Ramos (cell line): ENCODE data around the gene ETNPPL.

Source experiments
- in situ Hi-C: fragments of 300-500 bp; cut with MboI; formaldehyde crosslinking; loops from one replicate; pipeline ENCODE4 v1.14.3; 2022; ENCODE audit warnings: low sequenced_read_pairs; ENCODE audit not compliant: unreplicated experiment

The ETNPPL gene

DNA sequence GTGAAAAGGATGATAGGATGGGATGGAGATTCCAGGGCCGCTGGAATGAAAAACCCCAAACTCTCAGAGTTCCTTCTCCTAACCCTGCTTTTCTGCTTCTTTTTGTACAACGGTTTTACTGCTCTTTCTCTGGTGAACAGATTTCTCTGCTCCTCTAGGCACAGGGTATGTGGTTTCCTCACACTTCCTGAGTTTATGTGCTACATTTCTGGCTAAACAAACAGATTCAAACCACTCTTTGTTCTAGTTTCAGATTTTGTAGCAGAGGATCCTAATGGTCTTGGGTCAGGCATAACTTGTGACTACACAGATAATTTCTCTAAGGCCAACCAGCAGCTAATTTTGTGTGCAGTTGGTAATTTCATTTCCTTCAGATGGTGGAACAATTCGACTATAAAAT, 59.9 kb downstream of the ETNPPL start:
- in situ Hi-C loops: no loop called here

DNA sequence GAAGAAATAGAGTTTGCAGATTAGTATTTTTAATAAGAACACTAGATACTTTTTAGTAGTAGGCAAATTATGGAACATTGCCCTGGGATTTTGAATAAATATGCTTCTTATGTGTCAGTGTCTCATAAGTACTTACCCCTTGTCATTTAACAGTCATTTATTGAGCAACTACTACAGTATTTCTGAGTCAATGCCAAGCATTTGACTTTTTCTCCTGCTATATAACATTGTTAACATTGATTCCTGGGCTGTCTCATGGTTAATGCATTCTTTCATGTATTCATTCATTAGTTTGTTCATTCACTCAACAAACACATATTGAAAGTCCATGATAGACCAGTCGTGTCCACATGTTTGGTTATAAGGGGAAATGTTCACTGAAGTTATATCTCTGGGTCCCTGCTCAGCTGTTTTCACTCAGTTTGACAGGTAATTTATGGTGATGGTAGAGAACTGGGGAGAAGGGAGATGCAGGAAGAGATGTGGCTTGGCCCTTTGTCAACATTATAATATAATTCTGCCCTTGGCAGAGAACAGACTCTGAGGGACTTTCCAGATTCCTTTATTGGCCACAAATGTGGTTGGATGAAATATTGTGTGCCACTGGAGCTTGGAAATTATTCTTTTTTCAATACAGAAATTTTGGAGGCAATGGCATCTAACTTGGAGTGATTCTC, 62.6 kb downstream of the ETNPPL start:
- in situ Hi-C loops: no loop called here

DNA sequence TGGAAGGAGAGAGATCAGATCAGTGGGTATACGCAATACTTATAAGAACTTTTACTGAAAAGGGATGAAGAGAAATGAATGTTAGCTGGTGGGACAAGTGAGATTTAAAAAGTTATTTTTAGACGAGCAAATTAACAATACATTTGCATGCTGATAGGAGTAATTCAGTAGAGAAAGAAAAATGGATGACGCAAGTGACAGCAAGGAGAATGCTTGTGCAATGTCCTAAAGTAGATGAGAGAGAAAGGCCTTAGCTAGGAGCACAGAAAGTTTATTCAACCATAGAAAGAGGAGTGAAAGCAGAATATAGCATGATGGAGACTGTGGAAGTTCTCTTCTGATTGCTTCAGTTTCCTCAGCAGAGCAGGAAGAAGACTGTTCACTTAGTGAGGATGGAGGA, 66.7 kb downstream of the ETNPPL start:
- in situ Hi-C loops: no loop called here

DNA sequence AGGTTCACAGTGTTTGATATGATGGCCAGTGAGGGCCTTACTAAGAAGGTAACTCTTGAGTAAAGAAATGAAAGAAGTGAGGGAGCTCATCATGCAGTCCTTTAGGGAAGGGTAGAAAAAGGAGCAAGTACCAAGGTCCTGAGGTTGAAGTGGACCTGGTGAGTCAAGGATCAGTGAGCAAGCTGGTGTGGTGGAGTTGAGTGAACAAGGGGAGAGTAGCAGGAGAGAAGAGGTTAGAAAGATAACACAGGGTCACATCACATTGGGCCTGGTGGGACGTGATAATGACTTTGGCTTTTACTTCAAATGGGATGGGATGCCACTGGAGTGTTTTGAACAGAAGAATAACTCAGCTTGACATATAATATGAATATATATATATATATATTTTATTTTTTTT, 67.8 kb downstream of the ETNPPL start:
- in situ Hi-C loops: no loop called here

DNA sequence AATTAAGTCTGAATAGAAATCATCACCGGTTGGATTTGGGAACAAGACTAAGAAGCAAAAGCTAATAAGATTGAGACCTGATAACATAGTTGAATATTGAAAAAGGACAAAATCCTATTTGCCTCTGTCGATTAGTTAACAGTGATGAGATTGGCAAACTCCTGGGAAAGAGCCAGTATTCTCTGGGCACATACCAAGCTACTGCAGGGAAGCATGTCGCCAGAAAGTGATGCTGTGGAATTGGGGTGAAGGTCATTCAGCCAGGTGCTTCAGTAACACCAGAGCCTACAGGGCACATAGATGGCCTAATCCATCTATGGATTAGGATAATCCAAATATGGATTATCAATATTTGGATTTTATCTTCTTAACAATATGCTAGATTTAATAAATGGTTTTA, 68.4 kb downstream of the ETNPPL start:
- in situ Hi-C loops: no loop called here

DNA sequence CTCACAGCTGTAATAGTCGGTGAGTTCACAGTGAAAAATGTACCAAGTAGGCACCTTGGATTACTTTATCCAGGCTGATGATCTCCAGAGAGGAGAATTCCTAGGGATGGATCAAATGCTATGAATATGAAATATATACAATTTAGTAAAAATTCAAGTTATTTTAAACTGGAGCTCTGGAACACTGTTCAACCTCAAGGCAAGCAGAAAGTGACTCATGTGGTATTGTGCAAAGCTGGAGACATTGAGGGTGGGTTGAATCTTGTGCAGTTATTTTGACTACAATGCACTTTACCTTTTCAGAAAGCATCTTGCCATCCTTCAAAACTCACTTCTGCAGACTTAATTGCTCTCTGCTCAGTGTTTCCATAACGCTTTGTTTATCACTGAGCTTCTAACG, 69.0 kb downstream of the ETNPPL start:
- in situ Hi-C loops: no loop called here

DNA sequence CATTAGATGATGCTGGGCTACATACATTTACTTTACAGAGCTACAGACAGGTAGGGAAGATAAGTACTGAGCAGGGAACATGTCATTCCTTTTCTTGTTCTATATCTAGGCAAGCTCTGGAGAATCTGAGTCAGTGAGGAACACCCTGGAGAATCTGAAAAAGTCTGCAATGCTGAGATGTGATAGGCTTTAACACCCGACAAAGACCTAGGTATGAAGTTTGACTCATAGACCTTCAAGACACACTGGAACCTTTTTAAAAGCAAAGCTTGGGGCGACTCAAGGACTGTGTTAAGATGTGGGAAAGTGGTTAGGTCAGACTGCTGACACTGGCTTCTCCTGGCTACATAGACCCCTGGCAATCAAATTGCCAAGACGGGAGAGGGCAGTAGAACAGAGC, 69.6 kb downstream of the ETNPPL start:
- in situ Hi-C loops: no loop called here
